Lower leg skin (tissue), 4 donors: ENCODE data around the gene DNASE1L2. TPM values are rescaled to one million over a fixed set of nuclear protein-coding genes. Genes with fewer than 3 reads are reported as not detected.

ENCODE experiments used
- DNase-seq, 2 donors: peaks; one replicate each; pipeline ENCODE4 v3.0.0-alpha.2; 2019; ENCODE audit warnings: low spot score in 2 of 2
- H3K4me3 ChIP-seq: fragments of 200-600 bp; sonication (generic); 2 replicates; pipeline ENCODE4 v1.5.1; 2017; ENCODE audit warnings: mild to moderate bottlenecking, low read depth; ENCODE audit not compliant: poor library complexity, severe bottlenecking
- CTCF ChIP-seq, 3 donors: fragments of 450-650 bp; IDR thresholded peaks; one replicate each; pipeline ENCODE4 v1.5.1; 2016; ENCODE audit warnings: antibody characterized with exemption in 3 of 3, mild to moderate bottlenecking in 3 of 3, moderate library complexity in 2 of 3
- POLR2A ChIP-seq, 2 donors: fragments of 450-650 bp; IDR thresholded peaks; one replicate each; pipeline ENCODE4 v1.6.1; 2016 to 2017; ENCODE audit warnings: antibody characterized with exemption in 2 of 2, mild to moderate bottlenecking in 1 of 2, moderate library complexity in 1 of 2
- WGBS, 2 donors: methylation state at CpG; one replicate each; pipeline ENCODE4 v1.1.5; 2018; 5-methylcytosine and 5-hydroxymethylcytosine counted together
- intact Hi-C: fragments of 100-400 bp; cut with DNase I; formaldehyde crosslinking; loops from one replicate; pipeline ENCODE4 v1.15.0; 2023; ENCODE audit warnings: low total_unique reads
- total RNA-seq, 4 donors: library from RNA; depleted of rRNA; stranded (reverse); fragments of >200 nt; gene quantifications; one replicate each; pipeline ENCODE4 v1.1.0, GENCODE V29; 2016

The DNASE1L2 gene
- total RNA-seq, 4 donors from 2014 or later = 39.8 to 93.3 (median 55.0) TPM

GRCh38 chr16:2190002-2190658, 46.1 kb upstream of the DNASE1L2 start:
- TF ChIP-seq POLR2A (IDR thresholded peaks at IDR 0.05) (no peak), CTCF (IDR thresholded peaks at IDR 0.05) (no peak)
- no peak for DNase-seq
- no peak overlapping the region for H3K4me3 ChIP-seq
- 62 to 69% methylated on average over 22 to 23 of the region's 24 CpGs for WGBS, 2 donors
- intact Hi-C loops = no loop called here

DNA sequence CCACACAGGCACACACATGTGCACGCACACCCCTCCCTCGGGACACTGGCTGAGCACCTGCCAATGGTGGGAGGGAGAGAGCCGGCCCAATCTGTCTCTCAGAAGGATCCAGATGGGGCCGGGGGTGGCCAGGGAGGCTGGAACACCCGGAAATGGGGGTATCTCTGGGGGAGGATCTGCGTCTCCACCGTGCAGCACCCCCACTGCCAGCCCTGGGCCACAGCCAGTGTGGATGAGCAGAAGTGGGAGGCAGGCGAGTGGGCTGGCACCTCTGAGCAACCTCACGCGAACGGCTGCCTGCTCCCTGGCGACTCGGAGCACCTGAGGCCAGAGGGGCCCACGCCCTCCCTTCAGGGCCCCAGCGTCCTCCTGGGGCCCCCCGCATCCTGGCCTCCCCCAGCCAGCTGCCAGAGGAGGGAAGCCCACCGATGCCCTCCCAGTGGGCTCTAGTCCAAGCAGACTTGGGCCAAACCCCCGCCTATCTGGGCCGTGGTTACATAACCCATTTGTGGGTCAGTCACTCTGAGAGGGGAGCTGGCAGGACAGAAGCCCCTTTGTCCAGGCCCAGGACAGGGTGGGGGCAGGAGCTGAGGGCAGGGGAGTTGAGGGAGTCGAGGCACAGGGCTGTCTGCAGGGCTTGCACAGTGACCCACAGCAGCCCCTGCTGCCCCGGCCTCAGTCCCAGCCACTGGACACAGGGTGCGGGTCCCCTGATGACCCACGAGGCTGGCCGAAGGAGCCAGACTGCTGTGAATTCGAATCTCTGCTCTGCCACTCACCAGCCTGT, 45.4 kb upstream of the DNASE1L2 start:
- no peak for DNase-seq
- intact Hi-C loops = no loop called here
- TF ChIP-seq POLR2A (IDR thresholded peaks at IDR 0.05) (no peak), CTCF (IDR thresholded peaks at IDR 0.05) (no peak)
- no peak overlapping the region for H3K4me3 ChIP-seq
- WGBS, 2 donors = 52 to 75% methylated on average over 17 of the region's 25 CpGs

- intact Hi-C loops = no loop called here
- no peak for DNase-seq
- no peak overlapping the region for H3K4me3 ChIP-seq
- WGBS, 2 donors = 58 to 78% methylated on average over 11 of the region's 11 CpGs
- TF ChIP-seq CTCF (IDR thresholded peaks at IDR 0.05) (no peak), POLR2A (IDR thresholded peaks at IDR 0.05) (no peak)
Observed at GRCh38 chr16:2191446-2191706, 44.9 kb upstream of the DNASE1L2 start.

GRCh38 chr16:2194166-2194834, 41.9 kb upstream of the DNASE1L2 start:
- intact Hi-C loops = no loop called here
- no peak overlapping the region for H3K4me3 ChIP-seq
- no peak for DNase-seq
- TF ChIP-seq POLR2A (IDR thresholded peaks at IDR 0.05) (no peak), CTCF (IDR thresholded peaks at IDR 0.05) (no peak)
- WGBS, 2 donors = 40 to 52% methylated on average over 10 to 16 of the region's 16 CpGs

GRCh38 chr16:2194852-2195321, 41.4 kb upstream of the DNASE1L2 start:
- TF ChIP-seq CTCF (IDR thresholded peaks at IDR 0.05) (no peak), POLR2A (IDR thresholded peaks at IDR 0.05) (no peak)
- DNase-seq = no peak
- WGBS, 2 donors = 14 to 20% methylated on average over 7 to 10 of the region's 10 CpGs
- H3K4me3 ChIP-seq = no peak overlapping the region
- intact Hi-C loops = no loop called here
